NCI-H345 treated with DMSO at 0.1 percent for 48 hours (cell line): Measurements from ENCODE around the gene RTN3.

Experiments used
- DNase-seq: peaks from one replicate; lab custom pipeline; 2025; ENCODE audit not compliant: unreplicated experiment; lab: John Stamatoyannopoulos, UW

Gene RTN3

DNA sequence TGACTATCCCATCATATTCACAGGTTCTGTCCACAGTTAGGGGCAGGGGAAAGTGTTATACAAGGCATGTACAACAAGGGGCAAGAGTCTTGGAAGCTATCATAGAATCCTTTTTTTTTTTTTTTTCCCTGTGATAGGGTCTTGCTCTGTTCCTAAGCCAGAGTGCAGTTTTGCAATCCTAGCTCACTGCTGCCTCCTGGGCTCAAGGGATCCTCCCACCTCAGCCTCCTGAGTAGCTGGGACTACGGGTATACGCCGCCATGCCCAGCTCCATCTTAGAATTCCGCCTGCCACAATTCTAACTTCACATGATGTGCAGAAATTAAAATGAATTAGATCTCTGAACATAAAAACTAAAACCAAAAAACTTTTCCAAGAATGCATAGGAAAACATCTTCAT, 55.6 kb downstream of the RTN3 start:
- DNase-seq = no peak

DNA sequence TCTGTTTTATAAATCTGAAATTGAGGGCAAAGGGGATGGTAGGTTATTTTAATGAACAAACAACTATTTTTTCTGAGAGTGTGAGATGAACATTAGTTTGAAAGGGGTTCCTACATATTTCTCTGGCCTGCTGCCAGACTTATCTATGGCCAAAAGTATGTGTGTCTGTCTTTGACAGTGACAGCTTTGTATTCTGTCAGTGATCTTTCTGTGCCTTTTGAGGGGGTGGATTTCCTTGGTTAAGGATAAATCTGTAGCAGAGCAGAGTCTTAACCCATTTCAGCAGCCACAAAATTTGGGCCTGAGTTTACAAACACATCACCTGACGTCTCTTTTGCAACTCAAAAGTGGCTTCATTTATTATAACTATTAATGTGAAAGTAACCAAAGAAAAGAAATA, 56.4 kb downstream of the RTN3 start:
- DNase-seq = no peak

DNA sequence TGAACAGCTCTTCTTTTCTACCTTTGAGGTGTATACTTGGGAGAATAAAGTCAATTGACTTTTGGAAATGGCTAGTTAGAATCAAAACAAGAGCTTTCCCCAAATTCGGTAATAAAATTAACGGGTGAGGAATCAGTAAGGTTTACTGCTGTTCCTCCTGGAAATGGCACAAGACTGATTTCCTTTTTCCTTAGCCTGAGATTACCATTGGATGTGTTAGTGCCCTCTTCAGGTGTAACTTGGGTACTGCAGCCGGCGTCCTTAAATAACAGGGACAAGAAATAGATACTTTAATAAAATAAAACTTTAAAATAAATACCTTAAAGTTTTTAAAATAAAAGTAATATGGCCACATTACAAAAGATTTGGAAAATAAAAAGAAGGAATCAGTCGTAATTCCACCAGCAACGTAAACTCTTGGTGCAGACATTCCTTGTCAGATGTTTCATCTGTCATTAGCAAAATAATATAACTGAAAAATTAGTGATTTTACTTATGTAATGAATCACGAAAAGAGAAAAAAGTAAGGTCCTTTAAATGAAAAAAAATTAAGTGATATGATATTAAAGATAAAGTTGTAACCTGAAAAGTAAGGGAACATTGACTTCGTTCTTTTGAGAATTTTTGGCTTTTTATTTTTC, 57.5 kb downstream of the RTN3 start:
- peak; percentile 5 for DNase-seq

DNA sequence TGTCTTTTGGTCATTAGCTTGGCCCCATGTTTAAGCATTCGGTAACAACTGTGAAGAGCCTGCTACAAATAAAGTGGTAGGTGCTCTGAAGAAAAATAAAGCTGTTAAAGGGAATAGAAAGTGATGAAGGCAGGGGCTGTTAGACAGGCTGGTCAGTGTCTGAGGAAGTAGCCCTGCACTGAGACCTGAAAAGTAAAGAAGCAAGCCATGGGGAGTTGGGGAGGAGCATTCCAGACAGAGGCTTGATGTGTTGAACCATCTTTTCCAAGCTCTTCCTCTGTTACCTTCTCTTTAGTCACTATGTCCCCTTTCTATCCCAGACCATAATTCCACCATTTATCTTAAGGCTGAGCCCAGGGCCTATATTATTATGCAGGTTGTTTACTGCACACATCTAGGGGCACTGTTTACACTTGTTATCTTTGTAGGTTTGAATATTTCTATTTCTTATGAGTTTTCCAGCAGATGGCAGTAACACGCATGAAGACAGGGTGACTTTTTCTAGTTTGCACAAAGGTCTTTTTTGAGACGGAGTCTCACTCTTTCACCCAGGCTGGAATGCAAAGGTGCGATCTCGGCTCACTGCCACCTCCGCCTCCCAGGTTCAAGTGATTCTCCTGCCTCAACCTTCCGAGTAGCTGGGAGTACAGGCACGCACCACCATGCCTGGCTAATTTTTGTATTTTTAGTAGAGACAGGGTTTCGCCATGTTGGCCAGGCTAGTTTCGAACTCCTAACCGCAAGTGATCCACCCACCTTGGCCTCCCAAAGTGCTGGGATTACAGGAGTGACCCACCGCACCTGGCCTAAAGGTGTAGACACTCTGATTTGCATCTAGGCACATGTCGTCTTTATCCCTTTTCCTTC, 64.2 kb downstream of the RTN3 start:
- no peak for DNase-seq

DNA sequence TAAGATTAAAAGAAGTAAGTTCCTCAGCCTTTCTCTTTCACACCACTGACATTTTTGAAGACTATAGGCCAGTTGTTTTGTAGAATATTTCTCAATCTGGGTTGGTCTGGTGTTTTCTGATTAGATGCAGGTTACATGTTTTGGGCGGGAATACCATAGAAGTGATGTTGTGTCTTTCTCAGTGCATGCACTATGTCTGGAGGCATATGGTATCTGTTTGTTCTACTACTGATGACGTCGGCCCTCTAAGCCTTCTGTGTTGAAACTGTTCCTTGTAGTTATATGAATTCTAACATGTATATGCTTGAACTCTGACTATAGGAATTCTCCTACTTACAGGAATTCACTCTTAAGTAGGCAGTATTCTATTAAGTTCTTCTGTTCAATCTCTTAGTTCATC, 65.7 kb downstream of the RTN3 start:
- DNase-seq = no peak

DNA sequence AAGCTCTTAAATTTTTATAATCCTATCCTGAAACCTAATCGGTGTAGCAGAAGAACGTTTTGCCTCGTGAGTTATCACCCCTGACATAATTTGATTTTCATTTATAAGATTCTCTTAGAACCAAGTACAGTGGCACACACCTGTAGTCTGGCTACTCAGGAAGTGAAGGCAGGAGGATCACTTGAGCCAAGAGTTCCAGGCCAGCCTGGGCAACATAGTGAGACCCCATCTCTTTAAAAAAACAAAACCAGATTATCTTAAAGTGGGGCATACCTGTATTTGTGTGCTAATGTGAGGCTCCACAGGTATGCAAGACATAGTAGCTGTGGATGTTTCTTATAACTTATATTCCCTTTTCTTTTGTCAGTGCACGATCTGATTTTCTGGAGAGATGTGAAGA, 68.3 kb downstream of the RTN3 start:
- DNase-seq = no peak

DNA sequence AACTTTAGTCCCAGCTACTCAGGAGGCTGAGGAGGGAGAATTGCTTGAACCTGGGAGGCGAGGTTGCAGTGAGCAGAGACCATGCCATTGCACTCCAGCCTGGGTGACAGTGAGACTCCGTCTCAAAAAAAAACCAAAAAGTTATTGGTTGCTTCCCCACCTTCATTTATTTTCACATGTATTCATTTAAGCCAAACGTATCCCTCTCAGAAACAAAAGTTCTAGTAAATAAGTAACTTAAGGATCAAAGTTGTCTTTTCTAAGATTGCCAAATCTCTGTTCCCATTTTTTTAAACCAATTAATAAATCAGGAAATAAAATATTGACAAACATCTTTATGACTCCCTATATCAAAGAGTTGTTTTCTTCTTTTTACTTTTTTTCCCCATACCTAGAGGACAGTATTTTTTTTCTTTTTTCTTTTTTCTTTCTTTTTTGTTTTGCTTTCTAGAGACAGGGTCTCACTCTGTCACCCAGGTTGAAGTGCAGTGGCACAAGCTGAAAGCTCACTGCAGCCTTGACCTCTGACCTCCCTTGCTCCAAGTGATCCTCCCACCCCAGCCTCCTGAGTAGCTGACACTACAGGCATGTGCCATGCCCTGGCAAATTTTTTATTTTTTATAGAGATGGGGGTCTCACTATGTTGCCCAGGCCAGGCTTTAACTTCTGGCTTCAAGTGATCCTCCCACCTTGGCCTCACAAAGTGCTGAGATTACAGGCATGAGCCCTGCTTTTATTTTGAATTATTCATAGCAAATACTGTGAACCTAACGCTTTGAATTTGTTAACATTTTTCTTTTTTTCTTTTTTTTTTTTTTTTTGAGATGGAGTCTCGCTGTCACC, 75.8 kb downstream of the RTN3 start:
- DNase-seq = no peak

DNA sequence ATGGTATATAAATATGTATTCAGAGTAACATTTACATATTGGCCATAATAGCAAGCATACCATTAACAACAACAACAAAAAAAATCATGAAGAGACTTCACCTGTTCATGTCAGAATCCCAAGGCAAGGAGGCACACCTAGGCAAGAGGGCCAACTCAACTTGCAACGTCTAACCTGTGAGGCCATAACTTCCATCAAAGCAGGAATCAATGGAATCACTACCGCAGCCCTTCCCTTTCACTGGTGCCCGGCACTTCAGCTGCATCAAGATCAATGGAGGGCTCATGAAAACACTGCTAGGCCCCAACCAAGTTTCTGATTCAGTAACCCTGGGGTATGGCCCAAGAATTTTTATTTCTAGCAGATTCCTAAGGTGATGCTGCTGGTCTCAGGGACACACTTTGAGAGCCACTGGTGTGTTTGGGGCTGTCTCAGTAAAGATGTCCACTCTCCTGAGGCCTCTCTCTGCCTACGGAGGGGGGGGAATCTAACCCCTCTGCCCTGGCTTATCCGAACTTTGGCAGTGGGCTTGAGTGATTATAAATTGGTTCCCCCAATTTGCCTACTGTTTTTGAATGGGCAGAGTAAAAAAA, 79.3 kb downstream of the RTN3 start:
- DNase-seq = no peak

DNA sequence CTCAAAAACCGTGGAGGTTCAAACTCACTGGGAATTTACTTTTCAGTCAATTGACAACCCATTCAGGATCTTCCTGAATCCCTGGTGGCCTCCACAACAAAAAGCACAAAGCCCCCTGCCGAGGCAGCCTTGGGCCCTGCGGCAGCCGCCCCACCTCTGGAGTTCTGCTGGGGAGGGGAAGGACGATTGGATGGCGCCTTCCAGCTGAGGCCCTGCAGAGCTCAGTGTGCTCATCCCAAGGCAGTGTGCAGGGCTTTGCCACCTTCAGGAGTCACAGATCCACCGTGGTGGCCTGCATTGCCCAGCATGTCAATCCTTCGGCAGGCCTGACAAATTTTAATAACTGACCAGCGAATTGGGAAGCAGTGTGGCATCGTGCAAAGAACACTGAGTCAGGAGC, 79.9 kb downstream of the RTN3 start:
- peak; percentile 21 for DNase-seq

DNA sequence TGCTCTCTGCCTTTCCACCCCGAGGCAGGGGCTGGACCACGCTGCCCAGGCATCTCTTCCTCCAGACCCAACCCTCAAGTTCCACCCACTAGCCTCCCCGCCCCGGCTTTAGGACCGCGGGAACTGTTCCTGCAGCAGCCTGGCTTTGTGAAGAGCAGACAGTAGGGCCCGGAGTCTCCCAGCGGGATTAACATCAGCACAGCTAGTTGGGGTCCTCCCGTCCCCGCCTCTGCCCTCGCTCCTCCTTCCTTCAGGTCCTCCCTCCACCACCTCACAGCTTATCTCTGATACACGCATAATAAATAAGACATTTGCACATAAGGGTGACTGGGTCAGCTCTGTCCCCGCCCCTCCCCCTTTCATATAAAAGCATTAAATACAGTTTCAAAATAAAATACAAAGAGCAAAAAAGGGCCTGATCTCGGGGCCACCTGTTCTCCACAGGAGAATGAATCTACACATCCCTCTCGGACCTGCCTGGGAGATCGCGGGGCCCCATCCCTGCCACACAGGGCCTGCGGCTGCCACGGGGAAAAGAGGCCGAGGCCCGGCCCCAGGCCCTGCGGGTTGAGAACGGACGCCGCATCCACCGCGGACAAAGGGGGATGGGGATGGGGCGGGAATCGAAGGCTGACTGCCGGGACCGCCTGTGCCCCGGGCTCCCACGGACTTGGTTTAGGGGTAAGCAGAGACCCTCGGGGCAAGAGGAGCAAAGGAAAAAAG, 80.8 kb downstream of the RTN3 start:
- DNase-seq = no peak

DNA sequence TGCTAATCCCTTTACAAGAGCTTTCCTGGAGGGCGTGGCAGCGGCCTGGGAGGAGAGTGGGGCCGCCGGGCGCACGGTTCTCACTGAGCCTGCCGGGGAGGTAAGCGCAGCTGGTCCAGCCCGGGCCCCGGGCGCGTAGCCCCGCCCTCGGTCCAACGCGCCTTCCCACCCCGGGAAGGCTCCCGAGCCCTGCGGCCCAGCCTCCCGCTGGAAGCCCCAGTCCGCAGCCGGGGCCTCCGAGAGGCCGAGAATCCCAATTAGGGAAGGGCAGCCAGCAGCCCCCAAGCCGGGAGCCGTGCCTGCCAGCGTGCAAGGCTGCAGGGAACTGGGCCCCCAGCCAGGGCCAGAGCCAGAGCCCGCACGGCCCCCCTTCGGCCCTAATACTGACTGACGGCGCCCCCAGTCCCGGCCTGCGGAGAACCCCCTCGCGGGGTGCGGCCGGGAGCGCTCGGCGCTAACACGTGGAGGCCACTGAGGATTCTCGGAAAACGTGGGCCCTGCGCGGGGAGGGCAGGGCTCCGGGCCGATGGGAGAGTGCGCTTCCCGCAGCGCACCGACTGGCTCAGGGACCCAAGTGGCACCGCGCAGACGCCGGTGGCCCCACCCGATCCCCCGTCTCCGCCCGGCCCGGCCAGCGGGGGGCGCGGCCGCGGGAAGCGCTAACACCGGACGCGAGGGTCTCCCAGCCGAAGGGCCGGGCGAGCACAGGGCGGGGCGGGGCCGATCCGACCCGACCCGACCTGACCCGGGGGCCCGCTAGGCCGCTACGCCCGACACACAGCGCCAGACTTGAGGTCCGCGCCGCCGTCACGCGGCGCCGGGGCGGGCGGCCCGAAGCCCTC, 81.6 kb downstream of the RTN3 start:
- no peak for DNase-seq

DNA sequence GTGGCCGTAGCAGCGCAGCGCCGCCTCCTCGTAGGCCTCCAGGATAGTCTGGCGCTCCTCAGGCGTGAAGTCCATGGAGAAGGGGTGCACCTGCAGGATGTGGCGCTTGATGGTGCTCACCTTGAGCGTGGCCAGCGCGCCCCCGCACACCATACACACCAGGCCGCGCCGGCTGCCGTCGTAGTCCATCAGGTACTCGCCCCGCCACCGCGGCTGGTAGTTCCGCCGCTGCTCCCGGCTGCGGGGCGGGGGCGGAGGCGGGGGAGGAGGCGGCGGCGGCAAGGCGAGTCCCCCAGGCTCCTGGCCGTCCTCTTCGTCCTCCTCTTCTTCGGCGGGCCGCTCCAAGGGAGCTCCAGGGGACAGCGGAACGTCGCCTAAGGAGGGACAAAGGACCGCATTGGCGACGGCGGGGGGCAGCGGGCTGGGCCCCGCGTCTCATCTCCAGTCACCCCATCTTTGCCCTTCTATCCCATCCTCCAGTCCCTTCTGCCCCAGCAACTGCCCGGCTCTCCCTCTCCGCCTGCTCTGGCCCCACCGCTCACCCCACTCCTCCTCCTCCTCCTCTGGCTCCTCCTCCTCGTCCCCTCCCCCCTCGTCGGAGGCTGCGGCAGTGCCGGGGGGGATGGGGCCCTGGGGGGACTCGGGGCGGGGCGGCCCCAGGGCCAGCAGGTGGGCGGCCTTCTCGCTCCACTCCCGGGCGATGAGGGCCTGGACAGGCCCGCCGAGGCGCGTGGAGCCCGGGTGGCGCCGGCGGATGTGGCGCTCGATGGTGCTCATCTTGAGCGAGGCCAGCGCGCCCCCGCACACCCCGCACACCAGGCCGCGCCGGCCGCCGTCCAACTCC, 82.4 kb downstream of the RTN3 start:
- DNase-seq = no peak

DNA sequence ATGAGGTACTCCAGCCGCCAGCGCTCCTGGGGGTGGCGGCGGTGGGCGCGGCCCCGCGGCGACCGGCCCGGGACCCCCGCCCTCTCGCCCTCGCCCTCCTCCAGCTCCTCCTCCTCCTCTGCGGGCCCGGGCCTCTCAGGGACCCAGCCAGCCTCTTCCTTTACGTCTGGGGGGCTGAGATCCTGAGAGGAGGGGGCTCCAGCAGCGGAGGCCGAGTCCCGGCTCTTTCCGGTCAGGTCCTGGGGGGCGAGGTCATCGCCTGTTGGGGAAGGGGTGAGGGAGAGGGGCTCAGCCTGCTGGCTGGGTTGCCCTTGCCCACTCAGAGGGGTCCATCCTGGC, 83.0 kb downstream of the RTN3 start:
- no peak for DNase-seq

DNA sequence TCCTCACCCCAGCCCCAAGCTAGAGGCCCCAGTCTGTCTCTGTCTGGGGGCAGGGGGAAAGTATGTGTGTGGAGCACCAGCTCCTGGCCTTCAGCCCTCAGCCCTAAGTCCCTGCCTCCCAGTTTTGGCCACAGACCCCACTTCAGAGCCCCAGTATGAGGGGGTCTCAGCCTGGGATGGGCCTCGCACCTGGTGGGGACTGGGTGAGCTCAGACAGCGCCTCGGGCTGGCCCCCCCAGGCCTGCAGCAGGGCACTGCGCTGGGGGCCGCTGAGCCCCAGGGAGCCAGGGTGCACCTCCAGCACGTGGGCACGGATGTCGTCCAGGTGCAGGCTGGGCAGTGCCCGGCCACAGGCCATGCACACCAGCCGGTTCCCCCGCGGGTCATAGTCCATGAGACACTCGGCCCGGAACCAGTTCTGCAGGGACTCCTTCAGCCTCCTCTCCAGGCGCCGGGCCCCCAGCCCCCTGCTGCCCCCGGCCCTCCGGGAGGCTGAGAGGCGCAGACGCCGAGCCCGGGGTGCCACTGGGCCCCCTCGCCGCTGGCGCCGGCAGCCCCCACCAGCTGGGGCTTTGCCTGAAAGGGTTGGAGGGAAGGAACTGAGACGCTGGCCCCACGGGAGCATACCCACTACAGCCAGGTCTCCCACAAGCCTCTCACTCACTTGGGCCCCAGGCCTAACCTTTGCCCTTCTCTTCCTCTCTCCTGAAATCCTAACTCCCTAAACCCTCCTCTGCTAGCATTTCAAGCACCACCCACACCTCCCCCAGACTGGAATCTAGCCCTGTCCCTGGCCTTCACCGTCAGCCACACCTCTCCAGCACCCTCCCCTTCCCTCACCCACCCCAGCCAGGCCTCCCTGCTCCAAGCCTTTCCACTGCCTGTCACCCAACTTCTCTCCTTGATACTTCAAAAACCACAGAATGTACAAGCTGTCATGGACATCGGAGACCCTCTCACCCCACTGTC, 83.7 kb downstream of the RTN3 start:
- no peak for DNase-seq

DNA sequence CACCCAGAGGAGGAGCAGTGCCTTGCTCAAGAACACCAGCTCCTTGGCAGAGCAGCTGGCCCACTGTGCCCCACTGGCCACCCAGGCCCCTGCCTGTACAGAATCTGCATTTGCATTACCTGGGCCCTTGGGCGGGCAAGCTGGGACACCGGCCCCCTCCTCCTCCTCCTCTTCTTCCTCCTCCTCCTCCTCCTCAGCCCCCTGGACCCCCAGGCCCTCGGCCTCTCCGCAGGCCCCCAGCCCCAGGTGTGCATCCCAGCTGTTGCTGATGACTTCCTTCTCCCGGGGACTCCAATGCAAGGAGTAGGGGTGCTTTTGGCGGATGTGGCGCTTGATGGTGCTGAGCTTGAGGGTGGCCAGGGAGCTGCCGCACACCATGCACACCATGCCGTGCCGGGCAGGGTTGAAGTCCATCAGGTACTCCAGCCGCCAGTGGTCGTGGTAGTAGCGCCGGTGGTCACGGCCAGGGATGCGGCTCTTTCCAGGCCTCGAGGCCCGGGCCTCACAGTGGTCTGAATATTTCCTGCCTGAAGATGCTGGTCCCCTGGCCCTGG, 84.5 kb downstream of the RTN3 start:
- no peak for DNase-seq

DNA sequence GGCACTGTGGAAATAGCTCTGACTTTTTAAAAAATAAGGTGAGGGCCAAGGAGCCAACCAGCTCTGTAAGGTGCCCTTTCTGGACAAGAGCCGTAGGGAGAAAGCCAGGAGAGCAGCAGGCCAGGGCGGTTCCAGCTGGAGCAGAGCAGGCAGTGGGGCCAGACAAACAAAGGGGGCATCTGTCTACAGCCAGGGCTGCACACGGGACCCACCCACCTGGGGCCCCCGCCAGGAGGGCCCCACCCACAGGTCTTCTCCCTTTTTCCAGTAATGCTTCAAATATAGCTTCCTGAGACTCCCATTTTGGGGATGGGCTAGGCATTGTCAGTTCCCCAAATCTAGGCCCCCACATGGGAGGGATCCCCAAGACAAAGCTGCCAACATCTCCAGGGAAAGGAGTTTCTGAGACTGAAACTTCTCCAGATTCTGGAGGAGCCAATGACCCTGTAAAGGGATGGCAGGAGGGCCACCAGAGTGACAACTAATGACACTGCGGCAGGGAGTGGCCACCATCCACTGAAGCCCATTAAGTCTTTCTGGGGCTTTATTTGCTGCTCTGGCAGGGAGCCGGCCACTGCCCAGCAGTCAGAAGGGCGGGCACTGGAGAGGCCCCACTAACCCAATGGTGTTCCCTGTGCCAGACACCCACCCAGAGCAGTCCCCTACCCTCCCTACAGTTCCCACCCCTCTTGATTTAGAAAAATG, 85.4 kb downstream of the RTN3 start:
- DNase-seq = no peak

DNA sequence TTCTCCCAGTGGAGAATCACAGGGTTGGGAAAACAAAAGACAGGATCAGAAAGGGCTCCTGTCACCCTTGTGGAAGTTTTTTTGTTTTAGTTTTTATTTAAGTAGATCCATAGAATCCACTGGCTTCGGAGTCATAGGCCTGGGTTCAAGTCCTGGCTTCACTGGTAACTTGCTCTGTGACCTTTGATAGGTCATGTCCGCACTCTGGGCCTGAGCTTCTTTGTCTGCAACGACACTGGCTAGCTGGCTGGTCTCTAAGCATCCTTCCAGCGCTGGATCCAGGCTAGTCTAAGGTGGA, 85.9 kb downstream of the RTN3 start:
- DNase-seq = no peak
